HCT116 (cell line): ENCODE results near the gene ZNF747. TPM values are rescaled to one million over a fixed set of nuclear protein-coding genes. Genes with fewer than 3 reads are reported as not detected.

Experiments
- ATAC-seq: fragments of 200-7000 bp; cut with Tn5 transposase; 2 replicates; pipeline ENCODE4 v1.9.1; 2020; ENCODE audit warnings: mild to moderate bottlenecking, moderate library complexity
- BruUV-seq: library from RNA; stranded (reverse); fragments of 400-500 nt; replicated peaks from 2 replicates; lab custom pipeline; 2021; lab: Mats Ljungman, UMichigan
- CTCF ChIA-PET: fragments of 300-600 bp; sonication (Branson Sonifier 250); formaldehyde crosslinking; loops from one replicate; lab custom pipeline; 2021; ENCODE audit warnings: antibody characterized with exemption; lab: Charles Lee
- POLR2A ChIA-PET: fragments of 300-600, 350-600 bp; sonication (Branson Sonifier 250); formaldehyde crosslinking; loops from one replicate; lab custom pipeline; 2021; ENCODE audit warnings: antibody characterized with exemption; lab: Charles Lee
- RAD21 ChIA-PET, 2 experiments: fragments of 300-600 bp; sonication (Branson Sonifier 250); formaldehyde crosslinking; loops; one replicate each; lab custom pipeline; 2023; ENCODE audit warnings: low total read pairs in 2 of 2; ENCODE audit not compliant: uncharacterized antibody in 2 of 2, unreplicated experiment in 2 of 2, low non-redundant PET in 1 of 2; lab: Charles Lee
- DNase-seq: peaks from one replicate; pipeline ENCODE4 v3.0.0-alpha.2; 2010; ENCODE audit warnings: low read depth, low spot score
- H2AFZ ChIP-seq: fragments of 200-600 bp; shearing (Covaris generic), sonication (generic); 2 replicates; pipeline ENCODE4 v1.6.1; 2017; ENCODE audit warnings: low read depth, mixed run types, mixed read lengths, antibody characterized with exemption, low read length; ENCODE audit not compliant: poor library complexity, severe bottlenecking
- H3K27ac ChIP-seq: 2 replicates; pipeline ENCODE4 v1.5.1; 2012; ENCODE audit warnings: low read depth, low read length
- H3K27me3 ChIP-seq: fragments of 200-600 bp; sonication (generic); 2 replicates; pipeline ENCODE4 v1.6.1; 2016; ENCODE audit warnings: mixed run types, low read length, mixed read lengths; ENCODE audit not compliant: insufficient read depth
- H3K36me3 ChIP-seq, 2 experiments: fragments of 200-500 bp in 1 of 2; fragments of 200-600 bp in 1 of 2; sonication (Bioruptor generic) in 1 of 2; sonication (generic) in 1 of 2; 2 replicates each; pipeline versions ENCODE4 v1.5.1 to v1.6.1; 2014 to 2016; ENCODE audit warnings: low read length in 2 of 2, inconsistent platforms in 1 of 2, mixed read lengths in 1 of 2, mixed run types in 1 of 2; ENCODE audit not compliant: insufficient read depth in 2 of 2, control insufficient read depth in 1 of 2
- H3K4me1 ChIP-seq, 2 experiments: fragments of 200-600 bp in 1 of 2; sonication (generic) in 1 of 2; 2 replicates each; pipeline versions ENCODE4 v1.5.1 to v1.6.1; 2012 to 2017; ENCODE audit warnings: low read length in 2 of 2, inconsistent platforms in 1 of 2, mild to moderate bottlenecking in 1 of 2, mixed read lengths in 1 of 2, mixed run types in 1 of 2, moderate library complexity in 1 of 2; ENCODE audit not compliant: insufficient read depth in 2 of 2, control insufficient read depth in 1 of 2
- H3K4me2 ChIP-seq: fragments of 200-600 bp; sonication (generic); 2 replicates; pipeline ENCODE4 v1.6.1; 2017; ENCODE audit warnings: mixed run types, low read length, mixed read lengths
- H3K4me3 ChIP-seq, 2 experiments: fragments of 200-600 bp in 1 of 2; sonication (generic) in 1 of 2; replicated peaks in 1 of 2; 2 replicates each; pipeline ENCODE4 v1.5.1; 2011 to 2016; ENCODE audit warnings: low read length in 2 of 2, control low read depth in 1 of 2, low read depth in 1 of 2, mild to moderate bottlenecking in 1 of 2, mixed read lengths in 1 of 2, mixed run types in 1 of 2
- H3K79me2 ChIP-seq: fragments of 200-600 bp; sonication (generic); 2 replicates; pipeline ENCODE4 v1.6.1; 2017; ENCODE audit warnings: mild to moderate bottlenecking, mixed run types, low read length, moderate library complexity, mixed read lengths; ENCODE audit not compliant: insufficient read depth
- H3K9ac ChIP-seq: fragments of 200-600 bp; sonication (generic); 2 replicates; pipeline ENCODE4 v1.6.1; 2016; ENCODE audit warnings: low read length, mixed read lengths
- H3K9me2 ChIP-seq: fragments of 200-600 bp; sonication (generic), shearing (Covaris generic); 2 replicates; pipeline ENCODE4 v1.6.1; 2017; ENCODE audit warnings: mixed run types, mild to moderate bottlenecking, moderate library complexity; ENCODE audit not compliant: insufficient read depth
- H3K9me3 ChIP-seq, 2 experiments: fragments of 200-500 bp in 1 of 2; fragments of 200-600 bp in 1 of 2; sonication (Bioruptor generic) in 1 of 2; sonication (generic) in 1 of 2; 2 replicates each; pipeline ENCODE4 v1.6.1; 2014 to 2017; ENCODE audit warnings: low read length in 2 of 2, mixed read lengths in 2 of 2, inconsistent platforms in 1 of 2, low read depth in 1 of 2, mild to moderate bottlenecking in 1 of 2, mixed run types in 1 of 2, moderate library complexity in 1 of 2; ENCODE audit not compliant: control insufficient read depth in 1 of 2, insufficient read depth in 1 of 2
- H4K20me1 ChIP-seq: fragments of 200-600 bp; sonication (generic), shearing (Covaris generic); 2 replicates; pipeline ENCODE4 v1.6.1; 2017; ENCODE audit warnings: mixed run types, mild to moderate bottlenecking, moderate library complexity; ENCODE audit not compliant: insufficient read depth
- CBX3 ChIP-seq: IDR thresholded peaks from 2 replicates; pipeline ENCODE4 v1.6.1; 2012; ENCODE audit warnings: low read depth
- EGR1 ChIP-seq: IDR thresholded peaks from 2 replicates; pipeline ENCODE4 v1.6.1; 2012; ENCODE audit warnings: low read depth
- ELF1 ChIP-seq: IDR thresholded peaks from 2 replicates; pipeline ENCODE4 v1.6.1; 2012; ENCODE audit warnings: low read depth, borderline replicate concordance
- FOSL1 ChIP-seq: IDR thresholded peaks from 2 replicates; pipeline ENCODE4 v1.6.1; 2012; ENCODE audit warnings: low read depth
- JUND ChIP-seq: IDR thresholded peaks from 2 replicates; pipeline ENCODE4 v1.6.1; 2012
- POLR2AphosphoS5 ChIP-seq: IDR thresholded peaks from 2 replicates; pipeline ENCODE4 v1.6.1; 2011; ENCODE audit warnings: mild to moderate bottlenecking, low read depth, low read length, moderate library complexity
- RAD21 ChIP-seq: IDR thresholded peaks from 2 replicates; pipeline ENCODE4 v1.6.1; 2012; ENCODE audit warnings: low read depth, mild to moderate bottlenecking
- SIN3A ChIP-seq: IDR thresholded peaks from 2 replicates; pipeline ENCODE4 v1.6.1; 2012; ENCODE audit warnings: low read depth
- SP1 ChIP-seq: IDR thresholded peaks from 2 replicates; pipeline ENCODE4 v1.6.1; 2012; ENCODE audit warnings: low read depth
- SRF ChIP-seq: IDR thresholded peaks from 2 replicates; pipeline ENCODE4 v1.6.1; 2012; ENCODE audit warnings: low read depth
- TCF7L2 ChIP-seq: IDR thresholded peaks from 2 replicates; pipeline ENCODE4 v1.7.0; 2011; ENCODE audit warnings: borderline replicate concordance, inconsistent platforms; ENCODE audit not compliant: insufficient read depth, insufficient read length; ENCODE audit errors: extremely low read depth
- ZFX ChIP-seq: fragments of 450-650 bp; IDR thresholded peaks from 2 replicates; pipeline ENCODE4 v1.6.1; 2017
- intact Hi-C: fragments of 100-400 bp; cut with micrococcal nuclease; formaldehyde crosslinking; loops from 2 replicates; pipeline ENCODE4 v1.10.0; 2022
- total RNA-seq: library from RNA; stranded (reverse); gene quantifications from one replicate; pipeline ENCODE4 v1.2.1, GENCODE V29; 2021; ENCODE audit not compliant: unreplicated experiment
- TF ChIP-seq, protein P1 (sequence below): IDR thresholded peaks from 2 replicates; pipeline ENCODE4 v1.6.1; 2012
- TF ChIP-seq, protein P2 (sequence below): IDR thresholded peaks from 2 replicates; pipeline ENCODE4 v1.6.1; 2012
- TF ChIP-seq, protein P3 (sequence below): IDR thresholded peaks from 2 replicates; pipeline ENCODE4 v1.6.1; 2012; ENCODE audit warnings: low read depth
- TF ChIP-seq, protein P4 (sequence below), 3 experiments: fragments of 200-600 bp in 1 of 3; sonication (generic) in 1 of 3; IDR thresholded peaks in 2 of 3; conservative IDR thresholded peaks in 1 of 3; 2 replicates each; pipeline ENCODE4 v1.5.1; 2012 to 2017; ENCODE audit warnings: low read depth in 2 of 3, low read length in 2 of 3, antibody characterized with exemption in 1 of 3, borderline replicate concordance in 1 of 3, control low read depth in 1 of 3, mild to moderate bottlenecking in 1 of 3, mixed read lengths in 1 of 3, mixed run types in 1 of 3, moderate library complexity in 1 of 3; ENCODE audit not compliant: insufficient read depth in 1 of 3

The ZNF747 gene
- total RNA-seq, 1 experiment from 2014 or later, result 2.1 TPM

DNA sequence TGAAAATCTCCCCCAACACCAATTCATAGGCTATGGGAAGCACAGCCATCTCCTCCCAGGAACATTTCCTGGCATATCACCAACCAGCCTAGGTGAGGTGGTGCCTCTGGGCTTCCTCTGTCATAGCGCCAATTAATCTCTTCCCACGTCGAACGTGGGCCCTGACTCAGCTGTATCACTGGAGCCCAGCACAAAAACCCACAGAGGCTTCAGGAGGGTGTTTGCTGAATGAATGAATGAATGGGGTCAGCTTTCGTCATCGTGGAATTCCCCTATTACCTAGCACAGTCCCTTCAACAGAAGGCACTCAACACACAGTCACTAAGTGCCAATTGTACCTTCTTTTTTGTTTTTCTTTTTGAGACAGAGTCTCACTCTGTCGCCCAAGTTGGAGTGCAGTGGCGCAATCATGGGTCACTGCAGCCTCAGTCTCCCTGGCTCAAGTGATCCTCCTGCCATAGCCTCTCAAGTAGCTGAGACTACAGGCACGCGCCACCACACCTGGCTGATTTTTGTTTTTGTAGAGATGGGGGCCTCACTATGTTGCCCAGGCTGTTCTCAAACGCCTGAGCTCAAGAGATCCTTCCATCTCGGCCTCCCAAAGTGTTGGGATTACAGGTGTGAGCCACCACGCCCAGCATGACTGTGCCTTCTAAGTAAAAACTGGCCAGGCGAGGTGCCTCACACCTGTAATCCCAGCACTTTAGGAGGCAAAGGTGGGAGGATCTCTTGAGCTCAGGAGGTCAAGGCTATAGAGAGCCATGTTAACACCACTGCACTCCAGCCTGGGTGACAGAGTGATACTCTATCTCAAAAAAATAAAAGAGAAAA, 32.7 kb upstream of the ZNF747 start:
- H3K36me3 ChIP-seq, result no peaks in the 10 kb centered on the region
- H3K9me3 ChIP-seq, result no peaks in the 10 kb centered on the region
- no peak overlapping the region for H3K9ac ChIP-seq
- no peaks in the 10 kb centered on the region for H3K27me3 ChIP-seq
- peaks cover 4 to 17% of the 10 kb centered on the region in 2 experiments; a peak in 2 of 4 replicates for H3K4me1 ChIP-seq
- H4K20me1 ChIP-seq, result no peaks in the 10 kb centered on the region
- no peak overlapping the region for H2AFZ ChIP-seq
- TF ChIP-seq JUND, result no peak
- TF ChIP-seq, protein P1, sequence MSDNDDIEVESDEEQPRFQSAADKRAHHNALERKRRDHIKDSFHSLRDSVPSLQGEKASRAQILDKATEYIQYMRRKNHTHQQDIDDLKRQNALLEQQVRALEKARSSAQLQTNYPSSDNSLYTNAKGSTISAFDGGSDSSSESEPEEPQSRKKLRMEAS, result no peak
- TF ChIP-seq, protein P2, sequence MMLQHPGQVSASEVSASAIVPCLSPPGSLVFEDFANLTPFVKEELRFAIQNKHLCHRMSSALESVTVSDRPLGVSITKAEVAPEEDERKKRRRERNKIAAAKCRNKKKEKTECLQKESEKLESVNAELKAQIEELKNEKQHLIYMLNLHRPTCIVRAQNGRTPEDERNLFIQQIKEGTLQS, result no peak
- TF ChIP-seq ELF1, result no peak
- no peak for TF ChIP-seq SIN3A
- no peak for TF ChIP-seq CBX3
- no peak for TF ChIP-seq FOSL1
- TF ChIP-seq, protein P3, sequence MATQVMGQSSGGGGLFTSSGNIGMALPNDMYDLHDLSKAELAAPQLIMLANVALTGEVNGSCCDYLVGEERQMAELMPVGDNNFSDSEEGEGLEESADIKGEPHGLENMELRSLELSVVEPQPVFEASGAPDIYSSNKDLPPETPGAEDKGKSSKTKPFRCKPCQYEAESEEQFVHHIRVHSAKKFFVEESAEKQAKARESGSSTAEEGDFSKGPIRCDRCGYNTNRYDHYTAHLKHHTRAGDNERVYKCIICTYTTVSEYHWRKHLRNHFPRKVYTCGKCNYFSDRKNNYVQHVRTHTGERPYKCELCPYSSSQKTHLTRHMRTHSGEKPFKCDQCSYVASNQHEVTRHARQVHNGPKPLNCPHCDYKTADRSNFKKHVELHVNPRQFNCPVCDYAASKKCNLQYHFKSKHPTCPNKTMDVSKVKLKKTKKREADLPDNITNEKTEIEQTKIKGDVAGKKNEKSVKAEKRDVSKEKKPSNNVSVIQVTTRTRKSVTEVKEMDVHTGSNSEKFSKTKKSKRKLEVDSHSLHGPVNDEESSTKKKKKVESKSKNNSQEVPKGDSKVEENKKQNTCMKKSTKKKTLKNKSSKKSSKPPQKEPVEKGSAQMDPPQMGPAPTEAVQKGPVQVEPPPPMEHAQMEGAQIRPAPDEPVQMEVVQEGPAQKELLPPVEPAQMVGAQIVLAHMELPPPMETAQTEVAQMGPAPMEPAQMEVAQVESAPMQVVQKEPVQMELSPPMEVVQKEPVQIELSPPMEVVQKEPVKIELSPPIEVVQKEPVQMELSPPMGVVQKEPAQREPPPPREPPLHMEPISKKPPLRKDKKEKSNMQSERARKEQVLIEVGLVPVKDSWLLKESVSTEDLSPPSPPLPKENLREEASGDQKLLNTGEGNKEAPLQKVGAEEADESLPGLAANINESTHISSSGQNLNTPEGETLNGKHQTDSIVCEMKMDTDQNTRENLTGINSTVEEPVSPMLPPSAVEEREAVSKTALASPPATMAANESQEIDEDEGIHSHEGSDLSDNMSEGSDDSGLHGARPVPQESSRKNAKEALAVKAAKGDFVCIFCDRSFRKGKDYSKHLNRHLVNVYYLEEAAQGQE, result no peak
- no peak for TF ChIP-seq POLR2AphosphoS5
- no peak for TF ChIP-seq RAD21
- no peak for TF ChIP-seq SRF
- TF ChIP-seq SP1, result no peak
- no peak for TF ChIP-seq EGR1
- TF ChIP-seq, protein P4, sequence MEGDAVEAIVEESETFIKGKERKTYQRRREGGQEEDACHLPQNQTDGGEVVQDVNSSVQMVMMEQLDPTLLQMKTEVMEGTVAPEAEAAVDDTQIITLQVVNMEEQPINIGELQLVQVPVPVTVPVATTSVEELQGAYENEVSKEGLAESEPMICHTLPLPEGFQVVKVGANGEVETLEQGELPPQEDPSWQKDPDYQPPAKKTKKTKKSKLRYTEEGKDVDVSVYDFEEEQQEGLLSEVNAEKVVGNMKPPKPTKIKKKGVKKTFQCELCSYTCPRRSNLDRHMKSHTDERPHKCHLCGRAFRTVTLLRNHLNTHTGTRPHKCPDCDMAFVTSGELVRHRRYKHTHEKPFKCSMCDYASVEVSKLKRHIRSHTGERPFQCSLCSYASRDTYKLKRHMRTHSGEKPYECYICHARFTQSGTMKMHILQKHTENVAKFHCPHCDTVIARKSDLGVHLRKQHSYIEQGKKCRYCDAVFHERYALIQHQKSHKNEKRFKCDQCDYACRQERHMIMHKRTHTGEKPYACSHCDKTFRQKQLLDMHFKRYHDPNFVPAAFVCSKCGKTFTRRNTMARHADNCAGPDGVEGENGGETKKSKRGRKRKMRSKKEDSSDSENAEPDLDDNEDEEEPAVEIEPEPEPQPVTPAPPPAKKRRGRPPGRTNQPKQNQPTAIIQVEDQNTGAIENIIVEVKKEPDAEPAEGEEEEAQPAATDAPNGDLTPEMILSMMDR (IDR thresholded peaks at IDR 0.05 in 2 of 3, conservative IDR thresholded peaks at IDR 0.05 in 1 of 3; ENCODE audit: borderline replicate concordance in 1 of 3, insufficient read depth in 1 of 3, low read depth in 2 of 3, low read length in 2 of 3), result no peak
- TF ChIP-seq ZFX, result no peak
- TF ChIP-seq TCF7L2, result no peak
- ATAC-seq, result no peak
- no peaks in the 10 kb centered on the region for H3K79me2 ChIP-seq
- intact Hi-C loops, result no loop called here
- RAD21 ChIA-PET, result interaction anchor here in 1 of 2 experiments (0.7 kb wide), 1 partner anchor 41 kb away, joined by 6 read pairs; no protein-coding TSS in a partner anchor
- no peak for DNase-seq
- POLR2A ChIA-PET, result no interaction called here
- H3K4me3 ChIP-seq, result no peak overlapping the region
- H3K9me2 ChIP-seq, result no peaks in the 10 kb centered on the region
- CTCF ChIA-PET, result no interaction called here
- no TSS peak for BruUV-seq
- no peak overlapping the region for H3K27ac ChIP-seq
- H3K4me2 ChIP-seq, result no peak overlapping the region
